Mesenchymal stem cell (in vitro differentiated cells and primary cell): ENCODE data around the gene MTRR.
A peak's percentile ranks its signal among the peaks of the same experiment; 100 is the strongest.

Experiments used
- DNase-seq: peaks from one replicate; pipeline ENCODE4 v3.0.0-alpha.2; 2013
- H2AFZ ChIP-seq: one replicate; pipeline ENCODE4 v1.6.1; 2013; ENCODE audit warnings: low read depth, mild to moderate bottlenecking, control low read depth, inconsistent platforms, low read length, moderate library complexity
- H2AK5ac ChIP-seq: 2 replicates; pipeline ENCODE4 v1.6.1; 2013; ENCODE audit warnings: low read length, moderate library complexity, mild to moderate bottlenecking, inconsistent platforms; ENCODE audit not compliant: severe bottlenecking
- H2BK120ac ChIP-seq: one replicate; pipeline ENCODE4 v1.6.1; 2013; ENCODE audit warnings: low read depth, mild to moderate bottlenecking, inconsistent platforms, low read length, moderate library complexity
- H2BK12ac ChIP-seq, 2 experiments: one replicate each; pipeline ENCODE4 v1.6.1; 2013; ENCODE audit warnings: inconsistent platforms in 2 of 2, low read length in 2 of 2, mild to moderate bottlenecking in 2 of 2, moderate library complexity in 2 of 2, control low read depth in 1 of 2
- H2BK15ac ChIP-seq: one replicate; pipeline ENCODE4 v1.6.1; 2013; ENCODE audit warnings: mild to moderate bottlenecking, low read depth, inconsistent platforms; ENCODE audit not compliant: poor library complexity, severe bottlenecking
- H2BK5ac ChIP-seq: 2 replicates; pipeline ENCODE4 v1.6.1; 2013; ENCODE audit warnings: low read depth, mild to moderate bottlenecking, low read length, control low read depth, inconsistent platforms; ENCODE audit not compliant: poor library complexity, severe bottlenecking
- H3K14ac ChIP-seq, 2 experiments: one replicate each; pipeline ENCODE4 v1.6.1; 2013; ENCODE audit warnings: inconsistent platforms in 2 of 2, low read length in 2 of 2, control low read depth in 1 of 2, mild to moderate bottlenecking in 1 of 2, moderate library complexity in 1 of 2
- H3K18ac ChIP-seq, 2 experiments: one replicate each; pipeline ENCODE4 v1.6.1; 2013; ENCODE audit warnings: inconsistent platforms in 2 of 2, low read length in 2 of 2, control low read depth in 1 of 2, low read depth in 1 of 2, mild to moderate bottlenecking in 1 of 2
- H3K23ac ChIP-seq, 2 experiments: one replicate each; pipeline ENCODE4 v1.6.1; 2013; ENCODE audit warnings: inconsistent platforms in 2 of 2, low read length in 2 of 2, mild to moderate bottlenecking in 2 of 2, moderate library complexity in 2 of 2, control low read depth in 1 of 2
- H3K27ac ChIP-seq: 2 replicates; pipeline ENCODE4 v1.5.1; 2013; ENCODE audit warnings: mild to moderate bottlenecking, moderate library complexity, low read length, control low read depth, inconsistent platforms; ENCODE audit not compliant: poor library complexity, severe bottlenecking
- H3K27me3 ChIP-seq, 2 experiments: 2 replicates each; pipeline versions ENCODE4 v1.6.1 to v1.7.0; 2013; ENCODE audit warnings: low read length in 2 of 2, mild to moderate bottlenecking in 2 of 2, moderate library complexity in 2 of 2, control low read depth in 1 of 2, inconsistent platforms in 1 of 2; ENCODE audit not compliant: control insufficient read depth in 1 of 2, insufficient read depth in 1 of 2
- H3K36me3 ChIP-seq, 2 experiments: 2 replicates each; pipeline versions ENCODE4 v1.6.1 to v1.7.0; 2013; ENCODE audit warnings: low read length in 2 of 2, control low read depth in 1 of 2, inconsistent platforms in 1 of 2, low read depth in 1 of 2, mild to moderate bottlenecking in 1 of 2; ENCODE audit not compliant: insufficient read depth in 2 of 2, control insufficient read depth in 1 of 2
- H3K4ac ChIP-seq, 2 experiments: one replicate each; pipeline ENCODE4 v1.6.1; 2013; ENCODE audit warnings: inconsistent platforms in 2 of 2, low read length in 2 of 2, mild to moderate bottlenecking in 2 of 2, moderate library complexity in 2 of 2, control low read depth in 1 of 2, low read depth in 1 of 2
- H3K4me1 ChIP-seq: 2 replicates; pipeline ENCODE4 v1.6.1; 2013; ENCODE audit warnings: low read depth, low read length, control low read depth; ENCODE audit not compliant: control insufficient read depth, insufficient read depth
- H3K4me2 ChIP-seq: 2 replicates; pipeline ENCODE4 v1.6.1; 2013; ENCODE audit warnings: low read length, mild to moderate bottlenecking, inconsistent platforms; ENCODE audit not compliant: poor library complexity, severe bottlenecking
- H3K4me3 ChIP-seq, 2 experiments: 2 replicates each; pipeline versions ENCODE4 v1.5.1 to v1.7.0; 2013; ENCODE audit warnings: low read length in 2 of 2, mild to moderate bottlenecking in 2 of 2, control low read depth in 1 of 2, low read depth in 1 of 2; ENCODE audit not compliant: insufficient read depth in 1 of 2
- H3K79me1 ChIP-seq: replicated peaks from 2 replicates; pipeline ENCODE4 v1.6.1; 2013; ENCODE audit warnings: mild to moderate bottlenecking, control low read depth, low read length, inconsistent platforms; ENCODE audit not compliant: poor library complexity, severe bottlenecking
- H3K9ac ChIP-seq: 2 replicates; pipeline ENCODE4 v1.7.0; 2013; ENCODE audit warnings: mild to moderate bottlenecking, low read length, moderate library complexity
- H3K9me3 ChIP-seq: 2 replicates; pipeline ENCODE4 v1.7.0; 2013; ENCODE audit warnings: mild to moderate bottlenecking, low read length; ENCODE audit not compliant: control insufficient read depth
- H4K8ac ChIP-seq: one replicate; pipeline ENCODE4 v1.6.1; 2013; ENCODE audit warnings: inconsistent platforms, mild to moderate bottlenecking, low read length, moderate library complexity
- H4K91ac ChIP-seq: one replicate; pipeline ENCODE4 v1.6.1; 2013; ENCODE audit warnings: mild to moderate bottlenecking, low read length, inconsistent platforms
- WGBS: methylation state at CpG from one replicate; pipeline ENCODE4 v1.1.7; 2013; ENCODE audit warnings: mixed read lengths; 5-methylcytosine and 5-hydroxymethylcytosine counted together

Gene MTRR

GRCh38 chr5:7927466-7928375 is 58.8 kb downstream of the MTRR start:
- Histone ChIP-seq H2BK15ac (no peak overlapping the region), H2BK12ac (no peak overlapping the region), H4K91ac (no peak overlapping the region), H3K4me3 (no peak overlapping the region), H3K4me1 (no peaks in the 10 kb centered on the region), H3K9ac (no peak overlapping the region), H3K36me3 (no peaks in the 10 kb centered on the region), H3K9me3 (no peaks in the 10 kb centered on the region), H3K18ac (no peak overlapping the region), H3K4me2 (no peak overlapping the region), H4K8ac (no peak overlapping the region), H2BK5ac (no peak overlapping the region), H2BK120ac (no peak overlapping the region), H3K23ac (no peak overlapping the region), H3K27ac (no peak overlapping the region), H3K79me1 (no peaks in the 10 kb centered on the region), H3K27me3 (peaks cover 0 to 12% of the 10 kb centered on the region in 2 experiments), H3K4ac (no peak overlapping the region), H3K14ac (no peak overlapping the region), H2AFZ (no peak overlapping the region), H2AK5ac (peak overlapping the region; percentile 55)
- DNase-seq, result peak; percentile 60
- 59% methylated on average over 25 of the region's 26 CpGs for WGBS

- no peak overlapping the region for H3K27ac ChIP-seq
- H2BK12ac ChIP-seq, result no peak overlapping the region
- H3K23ac ChIP-seq, result no peak overlapping the region
- H3K4me3 ChIP-seq, result no peak overlapping the region
- H3K4me2 ChIP-seq, result no peak overlapping the region
- no peaks in the 10 kb centered on the region for H3K36me3 ChIP-seq
- H3K4me1 ChIP-seq, result no peaks in the 10 kb centered on the region
- H4K91ac ChIP-seq, result no peak overlapping the region
- no peak overlapping the region for H2AFZ ChIP-seq
- H4K8ac ChIP-seq, result no peak overlapping the region
- no peak overlapping the region for H2BK5ac ChIP-seq
- no peaks in the 10 kb centered on the region for H3K79me1 ChIP-seq
- no peak overlapping the region for H3K9ac ChIP-seq
- no peak overlapping the region for H3K14ac ChIP-seq
- no peak overlapping the region for H2BK120ac ChIP-seq
- DNase-seq, result no peak
- H3K27me3 ChIP-seq, result peaks cover 0 to 12% of the 10 kb centered on the region in 2 experiments
- no peak overlapping the region for H2AK5ac ChIP-seq
- no peaks in the 10 kb centered on the region for H3K9me3 ChIP-seq
- 81% methylated on average over 4 of the region's 5 CpGs for WGBS
- H3K18ac ChIP-seq, result no peak overlapping the region
- no peak overlapping the region for H2BK15ac ChIP-seq
- H3K4ac ChIP-seq, result no peak overlapping the region
Observed at GRCh38 chr5:7930011-7930410, 61.1 kb downstream of the MTRR start.

GRCh38 chr5:7941692-7942091 is 72.7 kb downstream of the MTRR start:
- no peak overlapping the region for H3K4me3 ChIP-seq
- no peak overlapping the region for H3K14ac ChIP-seq
- H2BK120ac ChIP-seq, result no peak overlapping the region
- no peak overlapping the region for H4K8ac ChIP-seq
- no peak overlapping the region for H2BK15ac ChIP-seq
- H2BK12ac ChIP-seq, result no peak overlapping the region
- no peaks in the 10 kb centered on the region for H3K79me1 ChIP-seq
- no peak overlapping the region for H3K4ac ChIP-seq
- H2BK5ac ChIP-seq, result no peak overlapping the region
- H3K4me2 ChIP-seq, result no peak overlapping the region
- no peaks in the 10 kb centered on the region for H3K36me3 ChIP-seq
- H3K9ac ChIP-seq, result no peak overlapping the region
- H3K23ac ChIP-seq, result no peak overlapping the region
- no peak for DNase-seq
- H3K27ac ChIP-seq, result no peak overlapping the region
- H2AK5ac ChIP-seq, result no peak overlapping the region
- H3K18ac ChIP-seq, result no peak overlapping the region
- 68% methylated on average over 3 of the region's 3 CpGs for WGBS
- H3K4me1 ChIP-seq, result no peaks in the 10 kb centered on the region
- no peaks in the 10 kb centered on the region for H3K9me3 ChIP-seq
- H4K91ac ChIP-seq, result no peak overlapping the region
- no peak overlapping the region for H2AFZ ChIP-seq
- no peaks in the 10 kb centered on the region for H3K27me3 ChIP-seq

GRCh38 chr5:7947301-7947700 is 78.4 kb downstream of the MTRR start:
- H3K9me3 ChIP-seq, result no peaks in the 10 kb centered on the region
- DNase-seq, result no peak
- H3K4me1 ChIP-seq, result no peaks in the 10 kb centered on the region
- H3K27ac ChIP-seq, result no peak overlapping the region
- H3K79me1 ChIP-seq, result no peaks in the 10 kb centered on the region
- H3K14ac ChIP-seq, result no peak overlapping the region
- H3K23ac ChIP-seq, result no peak overlapping the region
- H2BK12ac ChIP-seq, result no peak overlapping the region
- no peak overlapping the region for H3K4me2 ChIP-seq
- no peak overlapping the region for H4K8ac ChIP-seq
- no peak overlapping the region for H2AK5ac ChIP-seq
- no peaks in the 10 kb centered on the region for H3K36me3 ChIP-seq
- no peak overlapping the region for H2BK120ac ChIP-seq
- H3K9ac ChIP-seq, result no peak overlapping the region
- H2AFZ ChIP-seq, result no peak overlapping the region
- 100% methylated on average over 2 of the region's 4 CpGs for WGBS
- H3K4me3 ChIP-seq, result no peak overlapping the region
- H3K4ac ChIP-seq, result no peak overlapping the region
- H2BK15ac ChIP-seq, result no peak overlapping the region
- no peak overlapping the region for H3K18ac ChIP-seq
- no peak overlapping the region for H4K91ac ChIP-seq
- no peak overlapping the region for H2BK5ac ChIP-seq
- no peaks in the 10 kb centered on the region for H3K27me3 ChIP-seq
